ENCODE measurements around the gene TADA2A.

Gene TADA2A

DNA sequence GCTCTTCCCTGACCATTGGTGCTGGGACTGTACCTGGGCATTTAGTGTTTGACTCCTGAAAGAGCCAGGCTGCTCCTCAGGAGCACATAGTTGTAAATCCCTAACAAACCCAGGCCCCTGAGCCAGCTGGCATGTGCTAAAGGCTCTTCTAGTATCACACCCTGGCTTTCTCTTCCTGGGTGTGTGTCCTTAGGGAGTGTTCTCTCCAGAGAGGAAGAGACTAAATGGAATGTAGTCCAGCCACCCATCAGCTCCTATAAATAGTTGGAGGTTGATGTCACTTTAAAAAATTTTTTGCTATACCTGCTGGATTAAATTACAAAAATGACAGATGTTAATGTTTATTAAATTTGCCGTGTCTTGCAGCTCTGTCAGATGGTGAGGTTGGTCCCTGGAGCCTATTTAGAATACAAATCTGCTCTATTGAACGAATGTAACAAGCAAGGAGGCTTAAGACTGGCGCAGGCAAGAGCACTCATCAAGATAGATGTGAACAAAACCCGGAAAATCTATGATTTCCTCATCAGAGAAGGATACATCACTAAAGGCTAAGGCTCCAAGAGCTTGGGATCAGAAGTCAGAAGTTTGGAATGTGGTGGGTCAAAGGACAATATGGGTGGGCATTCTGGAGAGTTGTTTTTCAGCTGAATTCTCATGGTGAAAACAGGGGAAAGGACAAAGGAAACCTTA, 69.9 kb downstream of the TADA2A start:
- peaks cover 4% of the 10 kb centered on the region for H3K36me3 ChIP-seq (ENCODE audit: control insufficient read depth, insufficient read depth, low read length)
- no peak overlapping the region for H3K27ac ChIP-seq (ENCODE audit: low read depth, low read length)
- no peaks in the 10 kb centered on the region for H3K4me1 ChIP-seq (ENCODE audit: control insufficient read depth, insufficient read depth, low read length)
- H3K9ac ChIP-seq (ENCODE audit: low read length) = no peak overlapping the region
- H3K4me3 ChIP-seq (ENCODE audit: low read length) = no peak overlapping the region
- no peaks in the 10 kb centered on the region for H3K27me3 ChIP-seq (ENCODE audit: control insufficient read depth, insufficient read depth, low read length)

DNA sequence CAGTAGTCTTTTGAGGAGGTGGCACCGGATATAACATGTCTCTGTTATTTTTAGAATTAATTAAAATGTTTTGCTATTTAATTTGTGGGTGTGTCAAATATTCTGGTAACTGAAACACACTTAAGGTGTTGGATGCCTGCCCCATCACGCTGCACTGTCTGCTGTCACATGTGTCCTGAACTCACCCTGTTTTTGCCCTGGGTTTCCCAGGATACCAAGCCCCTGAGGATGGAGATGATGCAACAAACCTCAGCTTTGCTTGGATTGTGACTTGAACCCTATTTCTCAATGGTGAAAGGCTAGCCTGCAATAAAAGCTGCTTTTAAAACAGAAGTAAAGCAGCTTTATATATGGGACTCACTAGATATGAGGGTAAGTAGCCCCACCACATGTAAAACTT, 71.5 kb downstream of the TADA2A start:
- H3K4me1 ChIP-seq (ENCODE audit: control insufficient read depth, insufficient read depth, low read length) = no peaks in the 10 kb centered on the region
- H3K36me3 ChIP-seq (ENCODE audit: control insufficient read depth, insufficient read depth, low read length) = peaks cover 4% of the 10 kb centered on the region
- no peak overlapping the region for H3K9ac ChIP-seq (ENCODE audit: low read length)
- no peaks in the 10 kb centered on the region for H3K27me3 ChIP-seq (ENCODE audit: control insufficient read depth, insufficient read depth, low read length)
- no peak overlapping the region for H3K27ac ChIP-seq (ENCODE audit: low read depth, low read length)
- H3K4me3 ChIP-seq (ENCODE audit: low read length) = no peak overlapping the region

DNA sequence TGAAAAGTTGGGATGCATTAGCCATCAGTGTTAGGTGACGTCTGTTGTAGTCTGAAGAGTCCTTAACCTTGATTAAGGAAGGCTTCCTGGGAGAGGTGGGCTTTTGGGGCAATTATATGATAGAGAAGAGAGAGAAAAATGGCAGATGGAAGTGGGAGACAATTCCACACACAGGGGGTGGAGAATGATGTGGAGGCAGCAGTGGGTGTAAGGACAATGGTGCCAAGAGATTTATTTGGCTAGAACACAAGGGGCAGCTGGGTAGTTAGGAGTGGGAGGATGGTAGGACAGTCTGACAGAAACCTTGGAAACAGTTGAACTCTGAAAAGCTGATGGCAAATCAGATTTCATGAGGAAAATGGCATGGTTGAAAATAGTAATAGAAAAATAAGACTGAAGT, 72.3 kb downstream of the TADA2A start:
- no peaks in the 10 kb centered on the region for H3K4me1 ChIP-seq (ENCODE audit: control insufficient read depth, insufficient read depth, low read length)
- H3K27ac ChIP-seq (ENCODE audit: low read depth, low read length) = no peak overlapping the region
- no peak overlapping the region for H3K4me3 ChIP-seq (ENCODE audit: low read length)
- peaks cover 4% of the 10 kb centered on the region for H3K36me3 ChIP-seq (ENCODE audit: control insufficient read depth, insufficient read depth, low read length)
- H3K27me3 ChIP-seq (ENCODE audit: control insufficient read depth, insufficient read depth, low read length) = no peaks in the 10 kb centered on the region
- no peak overlapping the region for H3K9ac ChIP-seq (ENCODE audit: low read length)

DNA sequence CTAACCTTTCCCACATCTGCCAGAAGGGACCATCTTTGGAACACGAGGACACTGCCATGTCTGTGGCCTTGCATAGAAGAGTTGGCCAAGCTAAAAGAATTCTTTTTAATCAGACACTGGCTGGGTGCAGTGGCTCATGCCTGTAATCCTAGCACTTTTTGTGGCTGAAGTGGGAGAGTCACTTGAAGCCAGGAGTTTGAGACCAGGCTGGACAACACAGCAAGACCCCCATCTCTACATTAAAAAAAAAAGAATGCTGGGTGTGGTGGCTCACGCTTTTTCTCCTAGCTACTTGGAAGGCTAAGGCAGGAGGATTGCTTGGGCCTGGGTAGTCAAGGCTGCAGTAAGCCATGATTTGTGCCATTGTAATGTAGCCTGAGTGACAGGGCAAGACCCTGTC, 73.7 kb downstream of the TADA2A start:
- no peaks in the 10 kb centered on the region for H3K27me3 ChIP-seq (ENCODE audit: control insufficient read depth, insufficient read depth, low read length)
- H3K4me3 ChIP-seq (ENCODE audit: low read length) = no peak overlapping the region
- H3K36me3 ChIP-seq (ENCODE audit: control insufficient read depth, insufficient read depth, low read length) = no peaks in the 10 kb centered on the region
- H3K9ac ChIP-seq (ENCODE audit: low read length) = no peak overlapping the region
- H3K27ac ChIP-seq (ENCODE audit: low read depth, low read length) = no peak overlapping the region
- no peaks in the 10 kb centered on the region for H3K4me1 ChIP-seq (ENCODE audit: control insufficient read depth, insufficient read depth, low read length)

DNA sequence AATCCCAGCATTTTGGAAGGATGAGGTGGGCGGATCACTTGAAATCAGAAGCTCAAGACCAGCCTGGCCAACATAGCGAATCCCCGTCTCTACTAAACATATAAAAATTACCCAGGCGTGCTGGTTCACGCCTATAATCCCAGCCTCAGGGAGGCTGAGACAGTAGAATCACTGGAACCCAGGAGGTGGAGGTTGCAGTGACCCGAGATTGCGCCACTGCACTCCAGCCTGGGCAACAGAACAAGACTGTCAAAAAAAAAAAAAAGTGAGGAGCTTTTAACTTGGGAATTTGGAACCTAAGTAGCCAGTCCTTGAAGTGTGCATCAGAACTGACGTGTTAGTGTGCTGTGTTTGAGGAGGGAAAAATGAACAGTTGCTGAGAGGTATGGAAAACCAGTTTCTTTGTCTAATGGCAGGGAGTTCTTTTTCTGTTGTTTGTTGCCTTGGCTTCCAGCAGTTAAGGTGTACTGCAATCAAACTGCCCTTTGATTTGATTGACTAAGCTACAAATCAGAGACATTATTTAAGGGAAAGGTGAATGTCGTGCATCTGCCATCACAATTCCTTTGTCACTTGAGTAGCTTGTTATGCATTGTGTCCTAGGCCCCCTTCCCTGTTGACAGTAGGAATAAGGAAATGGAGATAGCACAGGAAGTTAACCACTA, 74.4 kb downstream of the TADA2A start:
- H3K27ac ChIP-seq (ENCODE audit: low read depth, low read length) = no peak overlapping the region
- H3K4me1 ChIP-seq (ENCODE audit: control insufficient read depth, insufficient read depth, low read length) = no peaks in the 10 kb centered on the region
- no peak overlapping the region for H3K4me3 ChIP-seq (ENCODE audit: low read length)
- no peak overlapping the region for H3K9ac ChIP-seq (ENCODE audit: low read length)
- no peaks in the 10 kb centered on the region for H3K36me3 ChIP-seq (ENCODE audit: control insufficient read depth, insufficient read depth, low read length)
- H3K27me3 ChIP-seq (ENCODE audit: control insufficient read depth, insufficient read depth, low read length) = no peaks in the 10 kb centered on the region

DNA sequence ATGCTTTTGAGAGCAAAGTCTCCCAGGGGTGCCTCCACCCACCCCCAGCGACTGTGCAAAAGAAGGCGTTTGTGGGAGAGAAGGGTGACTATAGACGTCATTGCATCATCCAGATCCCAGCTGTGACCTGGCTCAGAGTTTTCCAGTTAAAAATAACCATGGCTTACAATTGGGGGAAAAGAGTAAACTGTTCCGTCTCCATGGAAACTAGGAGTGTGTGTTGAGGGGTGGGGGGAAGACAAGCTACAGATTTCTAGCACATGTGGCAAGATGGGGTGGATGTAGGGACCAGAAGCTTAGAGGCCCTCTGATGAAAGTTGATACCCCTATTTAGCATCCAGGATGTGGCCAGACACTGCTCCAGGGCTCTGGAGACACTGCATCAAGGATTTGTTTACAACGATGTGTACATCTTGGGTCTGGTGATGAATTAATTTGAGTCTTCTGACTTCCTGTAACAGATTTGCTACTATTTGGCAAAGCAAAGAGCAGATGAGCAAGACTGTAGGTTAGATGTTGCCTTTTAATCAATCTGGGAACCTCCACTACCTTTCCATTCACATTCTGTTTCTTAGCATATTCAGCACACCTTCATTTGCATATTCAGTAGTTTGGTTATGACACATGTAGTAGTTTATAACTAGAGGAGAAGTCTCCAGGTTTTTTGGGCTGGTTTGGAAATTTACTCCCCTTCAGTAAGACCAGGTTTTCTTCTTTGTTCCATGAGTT, 76.8 kb downstream of the TADA2A start:
- H3K36me3 ChIP-seq (ENCODE audit: control insufficient read depth, insufficient read depth, low read length) = no peaks in the 10 kb centered on the region
- H3K27me3 ChIP-seq (ENCODE audit: control insufficient read depth, insufficient read depth, low read length) = no peaks in the 10 kb centered on the region
- H3K4me1 ChIP-seq (ENCODE audit: control insufficient read depth, insufficient read depth, low read length) = peaks cover 4% of the 10 kb centered on the region
- no peak overlapping the region for H3K9ac ChIP-seq (ENCODE audit: low read length)
- no peak overlapping the region for H3K4me3 ChIP-seq (ENCODE audit: low read length)
- no peak overlapping the region for H3K27ac ChIP-seq (ENCODE audit: low read depth, low read length)

DNA sequence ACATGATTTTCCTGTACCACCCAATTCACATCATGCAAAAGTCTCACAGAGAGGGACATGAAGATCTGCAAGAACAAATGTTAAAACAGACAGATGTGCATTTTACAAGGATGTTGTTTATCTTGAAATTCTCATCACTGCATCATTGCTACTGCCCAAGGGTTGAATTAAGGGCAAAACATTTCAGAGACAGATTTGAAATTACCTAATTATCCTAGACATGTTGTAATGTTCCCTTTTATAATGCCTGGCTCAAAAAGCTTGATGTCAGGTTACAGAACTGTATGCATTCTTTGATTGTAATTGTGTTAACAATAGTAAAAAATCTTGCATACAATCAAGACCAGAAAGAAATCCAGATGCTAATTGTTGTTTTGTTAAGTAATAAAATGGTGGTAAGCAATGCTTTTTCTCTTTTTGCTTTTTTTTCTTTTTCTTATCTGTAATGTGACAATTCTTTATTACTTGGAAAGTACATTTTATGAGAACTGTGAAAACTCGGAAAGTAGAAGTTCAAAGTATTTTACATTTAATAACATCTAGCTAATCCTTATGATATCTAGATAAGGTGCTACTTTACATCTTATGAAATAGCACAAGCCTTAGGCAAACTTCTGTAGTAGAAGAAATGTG, 79.4 kb downstream of the TADA2A start:
- Histone ChIP-seq H3K9ac (ENCODE audit: low read length) (no peak overlapping the region), H3K4me3 (ENCODE audit: low read length) (no peak overlapping the region), H3K27me3 (ENCODE audit: control insufficient read depth, insufficient read depth, low read length) (no peaks in the 10 kb centered on the region), H3K36me3 (ENCODE audit: control insufficient read depth, insufficient read depth, low read length) (no peaks in the 10 kb centered on the region), H3K27ac (ENCODE audit: low read depth, low read length) (no peak overlapping the region), H3K4me1 (ENCODE audit: control insufficient read depth, insufficient read depth, low read length) (peaks cover 11% of the 10 kb centered on the region)

DNA sequence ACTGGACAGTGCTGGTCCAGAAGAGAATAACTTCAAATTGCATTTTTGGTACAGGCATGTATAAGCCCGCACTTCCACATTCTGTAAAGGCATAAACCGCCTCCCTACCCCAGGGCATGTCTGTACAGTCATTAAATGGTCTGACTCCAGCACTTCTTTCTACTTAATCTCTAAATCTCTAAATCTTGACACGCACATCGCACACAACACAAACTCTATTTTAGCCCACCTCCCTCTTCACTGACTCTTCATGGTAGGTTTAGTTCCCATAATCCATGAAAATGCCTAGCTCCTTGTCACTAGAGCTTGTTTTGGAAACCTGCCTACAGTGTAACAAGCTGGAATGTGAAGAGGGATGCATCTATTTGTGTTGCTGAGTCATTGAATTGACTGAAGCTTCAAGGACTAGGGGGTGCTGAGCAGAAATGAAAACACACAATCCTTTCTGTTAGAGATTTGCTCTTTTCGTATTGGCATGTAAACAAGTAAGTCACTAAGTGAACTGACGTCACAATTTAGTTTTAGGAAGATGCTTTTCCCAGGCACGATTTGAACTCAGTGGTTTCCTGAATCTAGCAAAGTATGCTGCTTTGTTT, 81.4 kb downstream of the TADA2A start:
- Histone ChIP-seq H3K4me1 (ENCODE audit: control insufficient read depth, insufficient read depth, low read length) (peaks cover 18% of the 10 kb centered on the region), H3K9ac (ENCODE audit: low read length) (no peak overlapping the region), H3K27me3 (ENCODE audit: control insufficient read depth, insufficient read depth, low read length) (no peaks in the 10 kb centered on the region), H3K36me3 (ENCODE audit: control insufficient read depth, insufficient read depth, low read length) (no peaks in the 10 kb centered on the region), H3K27ac (ENCODE audit: low read depth, low read length) (no peak overlapping the region), H3K4me3 (ENCODE audit: low read length) (peak overlapping the region; percentile 93)

DNA sequence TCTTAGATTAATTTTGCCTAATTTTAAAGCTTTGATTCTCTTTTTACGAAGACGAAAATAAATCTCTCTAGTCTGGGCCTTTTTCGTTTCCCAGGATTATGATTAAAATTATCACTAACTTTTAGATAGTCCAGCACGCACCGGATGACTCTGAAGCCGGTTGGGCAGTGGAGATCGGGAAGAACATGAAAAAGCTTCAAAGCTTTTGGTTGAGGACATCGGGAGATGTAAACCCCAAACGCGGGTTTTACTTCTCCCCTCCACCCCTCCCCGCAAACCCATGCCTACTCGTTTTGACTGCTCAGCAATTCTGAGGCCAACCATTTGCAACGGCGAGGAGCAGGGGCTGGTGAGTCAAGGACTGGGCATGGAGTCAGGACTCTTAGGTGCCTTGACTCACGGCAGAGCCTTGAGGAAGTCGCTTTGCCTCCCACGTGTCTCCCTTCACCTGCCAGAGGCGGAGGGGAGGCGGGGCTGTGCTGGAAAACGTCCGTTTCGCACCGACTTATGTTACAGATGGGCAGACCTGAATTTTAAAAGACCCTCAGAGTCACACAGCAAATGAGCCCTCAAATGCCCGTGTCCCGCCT, 82.0 kb downstream of the TADA2A start:
- no peak overlapping the region for H3K27ac ChIP-seq (ENCODE audit: low read depth, low read length)
- H3K4me1 ChIP-seq (ENCODE audit: control insufficient read depth, insufficient read depth, low read length) = peaks cover 18% of the 10 kb centered on the region
- peak overlapping the region; percentile 93 for H3K4me3 ChIP-seq (ENCODE audit: low read length)
- H3K36me3 ChIP-seq (ENCODE audit: control insufficient read depth, insufficient read depth, low read length) = no peaks in the 10 kb centered on the region
- no peaks in the 10 kb centered on the region for H3K27me3 ChIP-seq (ENCODE audit: control insufficient read depth, insufficient read depth, low read length)
- H3K9ac ChIP-seq (ENCODE audit: low read length) = peak overlapping the region; percentile 59

DNA sequence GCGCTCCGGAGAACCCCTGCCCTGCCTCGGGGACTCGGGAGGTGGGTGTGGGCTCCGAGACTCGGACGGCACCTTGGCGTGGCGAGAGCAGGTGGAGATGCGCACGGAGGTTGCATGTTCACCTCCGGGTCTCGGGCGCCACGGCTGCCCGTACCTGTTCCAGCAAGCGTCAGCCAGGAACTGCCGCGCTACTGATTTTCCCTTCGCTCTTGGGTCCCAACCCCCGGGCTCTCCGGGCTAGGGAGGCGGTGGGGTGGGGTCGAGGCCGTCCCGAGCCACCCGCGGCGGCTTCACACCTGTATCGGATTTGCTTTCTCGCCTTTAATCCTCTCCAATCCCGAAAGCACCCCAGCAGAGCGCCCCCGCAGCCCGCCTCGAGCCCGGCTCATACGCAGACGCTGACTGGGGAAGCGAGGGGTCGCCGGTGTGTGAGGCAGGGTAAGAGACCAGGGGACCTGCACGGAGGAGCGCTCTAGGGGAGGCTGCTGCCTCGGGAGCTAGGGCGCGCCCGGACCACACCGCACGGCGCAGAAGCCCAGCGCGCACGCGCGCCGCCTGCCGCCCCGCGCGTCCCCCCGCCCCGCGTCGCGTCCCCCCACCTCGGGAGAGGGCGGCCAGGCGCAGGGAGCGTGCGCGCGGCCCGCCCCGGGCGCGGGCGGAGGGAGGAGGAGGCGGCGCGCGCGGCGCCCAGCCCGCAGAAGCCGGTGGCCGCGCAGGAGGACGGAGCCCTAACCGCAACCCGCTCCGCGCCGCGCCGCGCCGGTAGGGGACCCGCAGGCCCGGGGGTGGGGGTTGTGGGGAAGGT, 82.7 kb downstream of the TADA2A start, which contains the start of gene DUSP14:
Gene DUSP14 (plus strand): TSS at position 695 of the 805 bp plus-strand sequence. CDS start 22,382 bp downstream, outside the sequence.
- H3K9ac ChIP-seq (ENCODE audit: low read length) = peak within 1 kb of the TSS; percentile 59
- peak within 1 kb of the TSS; percentile 74 for H3K27ac ChIP-seq (ENCODE audit: low read depth, low read length)
- H3K4me1 ChIP-seq (ENCODE audit: control insufficient read depth, insufficient read depth, low read length) = peaks cover 18% of the 10 kb centered on the region
- H3K4me3 ChIP-seq (ENCODE audit: low read length) = peak within 1 kb of the TSS; percentile 93
- H3K27me3 ChIP-seq (ENCODE audit: control insufficient read depth, insufficient read depth, low read length) = no peaks in the 10 kb centered on the region
- no peaks in the 10 kb centered on the region for H3K36me3 ChIP-seq (ENCODE audit: control insufficient read depth, insufficient read depth, low read length)

DNA sequence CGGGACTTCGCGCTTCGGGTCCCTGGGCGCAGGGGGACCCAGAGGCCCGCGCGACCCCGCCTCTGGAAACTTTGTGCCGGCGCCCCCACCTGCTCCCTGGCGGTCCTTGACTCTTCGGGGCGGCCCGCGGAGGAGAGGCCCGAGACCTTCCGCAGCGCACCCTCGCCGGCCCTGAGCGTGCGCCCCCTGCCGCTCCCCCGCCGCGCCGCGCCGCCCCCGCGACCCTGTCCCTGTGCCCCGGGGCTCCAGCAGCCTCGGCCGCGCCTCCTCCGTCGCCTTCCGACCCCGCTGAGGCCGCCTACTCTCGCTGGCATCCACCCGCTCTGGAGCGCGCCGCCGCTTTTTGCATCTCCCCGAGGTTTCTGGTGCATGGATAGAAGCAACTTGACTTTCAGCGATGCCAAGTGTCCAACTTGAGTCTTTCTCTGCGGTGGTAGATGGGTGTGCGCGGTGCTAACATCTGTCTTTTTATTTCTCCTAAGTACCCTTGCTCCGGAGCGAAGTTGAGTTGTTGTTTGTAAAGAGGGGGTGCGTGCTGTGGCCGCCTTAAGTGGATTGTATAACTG, 83.4 kb downstream of the TADA2A start:
- Histone ChIP-seq H3K4me3 (ENCODE audit: low read length) (peak overlapping the region; percentile 67), H3K36me3 (ENCODE audit: control insufficient read depth, insufficient read depth, low read length) (no peaks in the 10 kb centered on the region), H3K27ac (ENCODE audit: low read depth, low read length) (peak overlapping the region; percentile 74), H3K9ac (ENCODE audit: low read length) (no peak overlapping the region), H3K27me3 (ENCODE audit: control insufficient read depth, insufficient read depth, low read length) (no peaks in the 10 kb centered on the region), H3K4me1 (ENCODE audit: control insufficient read depth, insufficient read depth, low read length) (peaks cover 18% of the 10 kb centered on the region)

Data from rectal smooth muscle tissue (tissue), 1 donor.